ENCODE results near the gene SLC25A17.
"Not testable (repeated sequence)": the region's sequence is repeated elsewhere in the genome, so short reads cannot be mapped to it uniquely, and the experiment has no call there.

SLC25A17 gene

DNA sequence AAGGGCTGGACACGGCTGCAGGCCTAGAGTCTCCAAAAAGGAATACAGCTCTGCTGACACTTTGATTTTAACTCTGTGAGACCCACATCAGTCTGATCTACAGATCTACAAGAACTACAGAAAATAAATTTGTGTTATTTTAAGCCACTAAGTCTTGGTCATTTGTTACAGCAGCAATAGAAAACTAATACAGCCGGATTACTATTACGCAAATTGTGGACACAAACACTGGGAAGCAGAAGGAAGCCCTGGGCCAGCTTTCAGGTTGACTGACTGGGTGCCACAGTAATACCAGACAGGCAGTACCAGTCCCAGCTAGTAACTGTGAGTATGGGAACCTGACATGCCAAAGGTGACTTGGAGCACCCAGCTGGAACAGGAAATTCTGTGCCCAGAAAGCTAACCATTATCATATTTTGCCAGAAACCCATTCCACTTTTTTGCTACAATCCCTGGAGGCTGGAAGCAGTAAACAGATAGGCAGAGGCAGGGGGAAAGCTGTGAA, 13.4 kb downstream of the SLC25A17 start:
- no peak overlapping the region for H3K27ac Mint-ChIP-seq
- no peaks in the 10 kb centered on the region for H3K36me3 Mint-ChIP-seq (ENCODE audit: insufficient read depth)
- peaks cover 6 to 27% of the 10 kb centered on the region in 2 donors for H3K4me1 Mint-ChIP-seq (ENCODE audit: low read depth in 2 of 2)
- ATAC-seq (replicated peaks) (no peak), DNase-seq (no peak)
- no peak overlapping the region for H3K4me3 Mint-ChIP-seq
- no peaks in the 10 kb centered on the region for H3K9me3 Mint-ChIP-seq
- H3K27me3 Mint-ChIP-seq, result no peaks in the 10 kb centered on the region

- ATAC-seq (replicated peaks), result no peak
- no peaks in the 10 kb centered on the region for H3K36me3 Mint-ChIP-seq (ENCODE audit: insufficient read depth)
- H3K9me3 Mint-ChIP-seq, result no peaks in the 10 kb centered on the region
- H3K4me3 Mint-ChIP-seq, result no peak overlapping the region
- peak overlapping the region in 1 of 2 donors; percentile 65 for H3K27ac Mint-ChIP-seq
- H3K27me3 Mint-ChIP-seq, result no peaks in the 10 kb centered on the region
- no peak for DNase-seq
- H3K4me1 Mint-ChIP-seq (ENCODE audit: low read depth in 2 of 2), result peaks cover 6 to 27% of the 10 kb centered on the region in 2 donors
Observed at GRCh38 chr22:40805239-40805638, 13.9 kb downstream of the SLC25A17 start.

- Mint-ChIP-seq H3K27me3 (no peaks in the 10 kb centered on the region), H3K9me3 (no peaks in the 10 kb centered on the region), H3K27ac (peak overlapping the region in 1 of 2 donors; percentile 62), H3K4me3 (no peak overlapping the region), H3K4me1 (ENCODE audit: low read depth in 2 of 2) (peaks cover 4 to 21% of the 10 kb centered on the region in 2 donors), H3K36me3 (ENCODE audit: insufficient read depth) (peaks cover 12% of the 10 kb centered on the region)
- no peak for ATAC-seq (replicated peaks)
- DNase-seq, result no peak
Observed at GRCh38 chr22:40803321-40803720, 15.8 kb downstream of the SLC25A17 start.

- ATAC-seq (replicated peaks), result no peak
- no peak for DNase-seq
- Mint-ChIP-seq H3K4me1 (ENCODE audit: low read depth in 2 of 2) (peaks cover 0 to 4% of the 10 kb centered on the region in 2 donors), H3K27me3 (no peaks in the 10 kb centered on the region), H3K9me3 (no peaks in the 10 kb centered on the region), H3K36me3 (ENCODE audit: insufficient read depth) (peaks cover 14% of the 10 kb centered on the region), H3K4me3 (no peak overlapping the region), H3K27ac (peak overlapping the region in 1 of 2 donors; percentile 60)
Observed at GRCh38 chr22:40799008-40799407, 20.1 kb downstream of the SLC25A17 start.

GRCh38 chr22:40797427-40797826, 21.7 kb downstream of the SLC25A17 start:
- H3K36me3 Mint-ChIP-seq (ENCODE audit: insufficient read depth), result peaks cover 25% of the 10 kb centered on the region
- H3K27ac Mint-ChIP-seq, result no peak overlapping the region
- H3K4me1 Mint-ChIP-seq (ENCODE audit: low read depth in 2 of 2), result no peaks in the 10 kb centered on the region
- H3K9me3 Mint-ChIP-seq, result no peaks in the 10 kb centered on the region
- no peaks in the 10 kb centered on the region for H3K27me3 Mint-ChIP-seq
- H3K4me3 Mint-ChIP-seq, result no peak overlapping the region
- ATAC-seq (replicated peaks), result no peak
- no peak for DNase-seq

GRCh38 chr22:40792451-40792850, 26.7 kb downstream of the SLC25A17 start:
- no peak for DNase-seq
- H3K4me3 Mint-ChIP-seq, result no peak overlapping the region
- no peaks in the 10 kb centered on the region for H3K27me3 Mint-ChIP-seq
- no peaks in the 10 kb centered on the region for H3K9me3 Mint-ChIP-seq
- no peak for ATAC-seq (replicated peaks)
- H3K27ac Mint-ChIP-seq, result peak overlapping the region in 1 of 2 donors; percentile 9
- peaks cover 22% of the 10 kb centered on the region for H3K36me3 Mint-ChIP-seq (ENCODE audit: insufficient read depth)
- H3K4me1 Mint-ChIP-seq (ENCODE audit: low read depth in 2 of 2), result no peaks in the 10 kb centered on the region

DNA sequence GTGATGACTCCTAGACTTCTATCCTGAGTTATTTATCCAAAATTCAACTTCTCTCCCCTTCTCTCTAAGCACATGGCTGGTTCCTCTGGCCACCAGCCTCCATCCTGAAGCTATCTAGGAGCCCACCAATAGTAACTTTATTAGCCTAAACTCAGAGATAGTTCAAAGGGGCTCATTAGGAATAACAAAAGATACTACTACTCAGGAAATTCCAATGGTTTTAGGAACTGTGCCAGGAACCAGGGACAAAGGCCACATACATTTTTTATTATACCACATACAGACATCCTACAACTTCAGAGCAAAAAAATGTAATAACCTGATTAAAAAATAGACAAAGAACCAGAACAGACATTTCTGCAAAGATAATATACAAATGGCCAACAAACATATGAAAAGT, 27.9 kb downstream of the SLC25A17 start:
- Mint-ChIP-seq H3K9me3 (no peaks in the 10 kb centered on the region), H3K27ac (peak overlapping the region in 1 of 2 donors; percentile 4), H3K36me3 (ENCODE audit: insufficient read depth) (peaks cover 22% of the 10 kb centered on the region), H3K4me1 (ENCODE audit: low read depth in 2 of 2) (no peaks in the 10 kb centered on the region), H3K27me3 (no peaks in the 10 kb centered on the region), H3K4me3 (no peak overlapping the region)
- ATAC-seq (replicated peaks) (no peak), DNase-seq (no peak)

GRCh38 chr22:40789131-40789530, 30.0 kb downstream of the SLC25A17 start:
- ATAC-seq (replicated peaks) (no peak), DNase-seq (no peak)
- Mint-ChIP-seq H3K4me1 (ENCODE audit: low read depth in 2 of 2) (no peaks in the 10 kb centered on the region), H3K4me3 (no peak overlapping the region), H3K9me3 (no peaks in the 10 kb centered on the region), H3K36me3 (ENCODE audit: insufficient read depth) (peaks cover 22% of the 10 kb centered on the region), H3K27me3 (no peaks in the 10 kb centered on the region), H3K27ac (no peak overlapping the region)

DNA sequence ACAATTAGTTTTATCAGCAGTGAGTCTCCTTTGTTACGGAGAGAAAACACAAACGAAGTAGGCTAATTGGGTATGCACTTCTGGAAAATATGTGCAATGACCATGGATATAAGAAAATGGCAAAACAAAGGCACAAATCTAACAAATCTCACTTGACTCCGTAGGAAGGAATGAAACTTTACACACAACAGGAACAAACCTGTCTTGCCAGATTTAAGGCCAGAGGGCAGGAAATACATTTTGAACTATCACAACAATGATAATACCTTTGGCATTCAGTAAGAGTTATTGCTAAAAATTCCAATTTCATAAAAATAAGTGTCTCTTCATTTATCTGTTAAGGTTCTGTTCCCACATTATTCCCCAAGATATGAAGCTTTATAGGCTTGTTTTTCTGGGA, 36.6 kb downstream of the SLC25A17 start:
- DNase-seq, result no peak

DNA sequence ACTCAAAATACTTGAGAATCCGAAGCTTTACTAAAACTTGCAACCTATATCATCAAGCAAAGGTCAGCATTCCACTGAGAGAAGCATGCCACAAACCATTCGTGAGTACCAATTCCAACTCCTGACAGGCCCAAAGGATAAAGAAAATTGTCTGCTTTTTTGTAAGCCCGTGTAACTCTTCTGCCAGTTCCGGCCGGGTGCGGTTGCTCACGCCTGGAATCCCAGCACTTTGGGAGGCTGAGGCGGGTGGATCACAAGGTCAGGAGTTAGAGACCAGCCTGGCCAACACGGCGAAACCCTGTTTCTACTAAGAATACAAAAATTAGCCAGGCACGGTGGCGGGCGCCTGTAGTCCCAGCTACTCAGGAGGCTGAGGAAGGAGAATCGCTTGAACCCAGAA, 37.4 kb downstream of the SLC25A17 start:
- H3K27me3 Mint-ChIP-seq; ATAC-seq (replicated peaks); H3K4me3 Mint-ChIP-seq; DNase-seq; H3K4me1 Mint-ChIP-seq (ENCODE audit: low read depth in 2 of 2); H3K9me3 Mint-ChIP-seq; H3K27ac Mint-ChIP-seq: not testable (repeated sequence)
- H3K36me3 Mint-ChIP-seq (ENCODE audit: insufficient read depth), result peaks cover 18% of the 10 kb centered on the region

More for the DNA sequence above, 36.6 kb downstream of the SLC25A17 start:
- Mint-ChIP-seq H3K4me1 (ENCODE audit: low read depth in 2 of 2) (no peaks in the 10 kb centered on the region), H3K36me3 (ENCODE audit: insufficient read depth) (peaks cover 11% of the 10 kb centered on the region), H3K27me3 (no peaks in the 10 kb centered on the region), H3K9me3 (no peaks in the 10 kb centered on the region), H3K4me3 (no peak overlapping the region), H3K27ac (no peak overlapping the region)
- ATAC-seq (replicated peaks), result no peak

- Mint-ChIP-seq H3K27ac (no peak overlapping the region), H3K27me3 (no peaks in the 10 kb centered on the region), H3K36me3 (ENCODE audit: insufficient read depth) (peaks cover 45% of the 10 kb centered on the region), H3K9me3 (no peaks in the 10 kb centered on the region), H3K4me3 (no peak overlapping the region), H3K4me1 (ENCODE audit: low read depth in 2 of 2) (peaks cover 2 to 3% of the 10 kb centered on the region in 2 donors)
- DNase-seq (no peak), ATAC-seq (replicated peaks) (no peak)
Observed at GRCh38 chr22:40769761-40770160, 49.4 kb downstream of the SLC25A17 start.

- Mint-ChIP-seq H3K27ac (no peak overlapping the region), H3K4me3 (no peak overlapping the region), H3K9me3 (no peaks in the 10 kb centered on the region), H3K36me3 (ENCODE audit: insufficient read depth) (peaks cover 30% of the 10 kb centered on the region), H3K27me3 (no peaks in the 10 kb centered on the region), H3K4me1 (ENCODE audit: low read depth in 2 of 2) (peaks cover 5 to 7% of the 10 kb centered on the region in 2 donors)
- DNase-seq (no peak), ATAC-seq (replicated peaks) (no peak)
Observed at GRCh38 chr22:40768206-40768605, 50.9 kb downstream of the SLC25A17 start.

DNA sequence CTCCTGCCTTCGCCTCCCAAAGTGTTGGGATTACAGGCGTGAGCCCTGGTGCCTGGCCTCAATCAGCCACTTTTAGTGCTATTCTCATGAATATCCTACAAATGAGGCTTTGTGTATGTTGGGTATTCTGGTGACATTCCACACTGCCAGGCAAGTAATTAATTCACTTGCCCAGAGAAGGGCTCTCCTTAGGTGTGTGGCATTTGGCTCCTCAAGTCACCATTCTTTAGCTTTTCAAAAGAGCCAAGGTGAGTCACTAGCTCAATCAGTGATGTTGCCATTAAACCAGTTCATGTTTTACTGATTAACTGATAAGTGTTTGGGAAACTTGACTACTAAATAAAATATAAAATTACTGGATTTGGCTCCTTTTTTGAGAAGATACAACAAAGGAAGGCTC, 52.2 kb downstream of the SLC25A17 start:
- Mint-ChIP-seq H3K9me3 (no peaks in the 10 kb centered on the region), H3K4me1 (ENCODE audit: low read depth in 2 of 2) (peaks cover 5 to 7% of the 10 kb centered on the region in 2 donors), H3K27ac (no peak overlapping the region), H3K4me3 (no peak overlapping the region), H3K36me3 (ENCODE audit: insufficient read depth) (peaks cover 19% of the 10 kb centered on the region), H3K27me3 (no peaks in the 10 kb centered on the region)
- DNase-seq (no peak), ATAC-seq (replicated peaks) (no peak)

DNA sequence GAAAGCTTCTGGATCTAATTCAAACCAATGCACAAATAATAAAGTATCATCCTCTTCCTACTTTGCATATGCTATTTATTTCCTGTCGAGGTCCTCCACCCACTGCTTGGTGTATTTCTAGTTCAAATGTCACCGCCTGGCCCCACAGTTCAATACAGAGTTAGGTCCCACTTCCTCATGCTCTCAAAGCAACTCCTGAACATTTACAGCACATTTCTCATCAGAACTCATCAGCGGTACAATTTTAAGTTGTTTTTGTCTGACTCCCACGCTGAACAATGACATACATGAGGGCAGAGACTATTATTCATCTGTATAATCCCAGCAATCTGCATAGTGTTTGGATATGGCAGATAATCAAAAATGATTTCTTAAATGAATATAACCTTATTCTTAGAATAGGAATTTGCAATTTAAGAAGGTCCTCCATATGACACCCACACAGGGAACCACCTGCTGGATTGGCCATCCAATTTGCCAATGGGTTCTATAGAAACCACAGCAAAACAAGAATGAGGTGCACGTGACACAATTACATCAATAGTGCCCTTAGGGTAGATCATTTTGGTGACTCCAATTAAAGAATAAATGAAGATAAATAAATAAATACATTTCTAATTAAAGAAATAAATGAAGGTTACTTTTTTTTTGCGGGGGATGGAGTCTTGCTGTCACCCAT, 54.2 kb downstream of the SLC25A17 start:
- no peak overlapping the region for H3K4me3 Mint-ChIP-seq

More for the DNA sequence above, 54.2 kb downstream of the SLC25A17 start:
- Mint-ChIP-seq H3K27me3 (no peaks in the 10 kb centered on the region), H3K36me3 (ENCODE audit: insufficient read depth) (peaks cover 3% of the 10 kb centered on the region), H3K9me3 (no peaks in the 10 kb centered on the region), H3K4me1 (ENCODE audit: low read depth in 2 of 2) (peaks cover 5 to 7% of the 10 kb centered on the region in 2 donors), H3K27ac (peak overlapping the region in 1 of 2 donors; percentile 24)
- DNase-seq, result no peak
- peak; percentile 19 for ATAC-seq (replicated peaks)
